ENCODE measurements around the gene LRRC75A.
"Not testable (repeated sequence)": the region's sequence is repeated elsewhere in the genome, so short reads cannot be mapped to it uniquely, and the experiment has no call there.

The LRRC75A gene, protein sequence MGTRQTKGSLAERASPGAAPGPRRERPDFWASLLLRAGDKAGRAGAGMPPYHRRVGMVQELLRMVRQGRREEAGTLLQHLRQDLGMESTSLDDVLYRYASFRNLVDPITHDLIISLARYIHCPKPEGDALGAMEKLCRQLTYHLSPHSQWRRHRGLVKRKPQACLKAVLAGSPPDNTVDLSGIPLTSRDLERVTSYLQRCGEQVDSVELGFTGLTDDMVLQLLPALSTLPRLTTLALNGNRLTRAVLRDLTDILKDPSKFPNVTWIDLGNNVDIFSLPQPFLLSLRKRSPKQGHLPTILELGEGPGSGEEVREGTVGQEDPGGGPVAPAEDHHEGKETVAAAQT

DNA sequence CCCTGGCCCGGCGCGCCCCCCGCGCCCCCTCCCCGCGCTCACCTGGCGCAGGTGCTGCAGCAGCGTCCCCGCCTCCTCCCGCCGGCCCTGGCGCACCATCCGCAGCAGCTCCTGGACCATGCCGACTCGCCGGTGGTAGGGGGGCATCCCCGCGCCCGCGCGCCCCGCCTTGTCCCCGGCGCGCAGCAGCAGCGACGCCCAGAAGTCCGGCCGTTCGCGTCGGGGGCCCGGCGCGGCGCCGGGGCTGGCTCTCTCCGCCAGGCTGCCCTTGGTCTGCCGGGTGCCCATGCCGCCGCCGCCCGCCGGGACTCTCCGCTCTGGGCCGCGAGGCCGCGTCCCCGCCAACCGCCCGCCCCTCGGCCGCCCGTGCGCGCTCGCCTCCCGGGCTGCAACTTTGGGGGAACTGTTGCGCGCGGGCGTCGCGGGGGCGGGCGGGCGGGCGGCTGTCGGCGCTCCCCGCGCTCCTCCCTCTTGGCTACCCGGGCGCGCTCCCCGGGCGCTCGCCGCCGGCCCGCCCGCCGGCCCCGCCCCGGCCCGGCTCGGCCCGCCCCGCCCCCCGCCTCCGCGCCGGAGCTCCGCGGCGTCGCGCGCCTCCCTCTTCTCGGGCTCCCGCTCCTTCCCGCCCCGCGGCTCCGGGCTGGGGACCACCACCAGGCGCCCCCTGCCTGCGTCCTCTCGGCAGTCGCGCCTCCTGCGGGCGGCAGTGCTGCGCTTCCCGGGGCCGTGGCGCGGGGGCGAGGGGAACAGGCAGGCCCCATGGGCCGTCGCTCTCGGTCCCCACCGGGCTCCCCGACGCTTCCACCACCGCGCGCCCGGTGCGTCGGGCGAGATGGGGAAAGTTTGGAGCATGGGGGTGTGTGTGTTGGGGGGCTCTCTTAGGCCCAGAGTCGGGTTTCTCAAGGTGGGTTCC, at the start of gene LRRC75A:
TSS of gene LRRC75A (minus strand) at position 491 of the 910 bp plus-strand sequence. CDS start at position 288, 203 bp downstream.
- no peak for DNase-seq (ENCODE audit: low read depth)

DNA sequence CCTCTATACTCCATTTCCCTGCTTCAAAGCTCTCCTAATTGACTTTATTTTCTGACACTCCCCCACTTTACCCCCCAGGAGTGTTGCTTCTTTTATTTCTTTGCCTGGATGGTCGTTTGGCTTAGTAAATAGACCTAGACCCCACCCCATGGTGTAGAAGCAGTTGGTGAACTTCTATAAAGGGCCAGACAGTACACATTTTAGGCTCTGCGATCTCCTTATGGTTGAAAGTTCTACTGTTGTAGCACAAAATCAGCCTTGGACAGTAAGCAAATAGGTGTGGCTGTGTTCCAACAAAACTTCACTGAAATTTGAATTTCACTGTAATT, 45.1 kb upstream of the LRRC75A start:
- DNase-seq (ENCODE audit: low read depth): no peak

DNA sequence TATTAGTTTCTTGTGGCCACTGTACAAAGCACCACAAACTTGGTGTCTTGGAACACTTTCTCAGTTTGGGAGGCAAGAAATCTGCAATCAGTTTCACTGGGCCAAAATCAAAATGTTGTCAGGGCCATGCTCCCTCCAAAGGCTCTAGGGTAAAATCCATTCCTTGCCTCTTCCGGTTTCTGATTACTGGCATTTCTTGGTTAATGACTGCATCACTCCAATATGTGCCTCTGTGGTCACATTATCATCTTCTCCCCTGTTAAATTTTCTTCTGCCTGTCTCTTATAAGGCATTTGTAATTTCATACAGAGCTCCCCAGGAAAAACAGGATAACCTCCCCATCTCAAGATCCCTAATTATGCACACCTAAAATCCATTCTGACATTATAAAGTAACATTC, 42.2 kb upstream of the LRRC75A start:
- no peak for DNase-seq (ENCODE audit: low read depth)

DNA sequence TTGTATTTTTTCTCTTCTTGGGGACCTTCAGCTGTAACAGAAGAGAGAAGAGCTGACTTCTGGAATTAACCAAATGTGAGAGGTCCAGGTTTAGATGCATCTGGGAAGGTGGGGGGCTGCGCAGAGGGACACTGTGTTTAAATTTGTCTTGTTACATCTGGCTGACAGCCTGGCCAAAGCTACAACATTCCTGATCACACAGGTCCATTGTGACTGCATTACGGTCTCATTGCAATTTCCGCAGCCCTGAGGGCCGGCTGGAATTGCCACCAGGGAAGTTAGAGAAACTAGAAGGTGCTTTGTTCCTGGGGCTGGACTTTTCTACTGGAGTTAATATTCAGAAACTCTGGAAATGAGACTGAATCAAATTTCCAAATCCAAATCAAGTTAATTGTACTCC, 37.9 kb upstream of the LRRC75A start:
- no peak for DNase-seq (ENCODE audit: low read depth)

DNA sequence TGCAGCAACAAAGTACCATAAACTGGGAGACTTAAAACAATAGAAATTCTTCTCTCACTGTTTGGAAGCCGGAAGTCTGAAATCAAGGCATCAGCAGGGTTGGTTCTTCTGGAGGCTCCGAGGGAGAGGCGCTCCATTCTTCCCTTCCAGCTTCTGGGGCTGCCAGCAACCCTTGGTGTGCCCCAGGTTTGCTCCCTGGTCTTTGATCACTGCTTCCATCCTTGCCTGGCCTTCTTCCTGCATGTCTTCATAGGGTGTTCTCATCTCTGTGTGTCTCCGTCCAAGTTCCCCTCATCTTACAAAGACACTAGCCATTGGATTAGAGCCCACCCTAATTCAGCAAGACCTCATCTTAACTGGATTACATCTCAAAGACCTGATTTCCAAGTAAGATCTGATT, 35.3 kb upstream of the LRRC75A start:
- DNase-seq (ENCODE audit: low read depth): no peak

DNA sequence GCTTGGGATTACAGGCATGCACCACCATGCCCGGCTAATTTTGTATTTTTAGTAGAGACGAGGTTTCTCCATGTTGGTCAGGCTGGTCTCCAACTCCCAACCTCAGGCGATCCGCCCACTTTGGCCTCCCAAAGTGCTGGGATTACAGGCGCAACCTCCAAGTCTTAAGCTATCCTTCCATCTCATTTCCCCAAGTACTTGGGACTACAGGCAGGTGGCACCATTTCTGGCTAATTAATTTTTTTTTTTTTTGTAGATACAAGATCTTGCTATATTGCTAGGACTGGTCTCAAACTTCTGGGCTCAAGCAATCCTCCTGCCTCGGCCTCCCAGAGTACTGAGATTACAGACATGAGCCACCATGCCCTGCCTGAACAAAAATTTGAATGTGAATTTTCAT, 33.6 kb upstream of the LRRC75A start:
- DNase-seq (ENCODE audit: low read depth): not testable (repeated sequence)

DNA sequence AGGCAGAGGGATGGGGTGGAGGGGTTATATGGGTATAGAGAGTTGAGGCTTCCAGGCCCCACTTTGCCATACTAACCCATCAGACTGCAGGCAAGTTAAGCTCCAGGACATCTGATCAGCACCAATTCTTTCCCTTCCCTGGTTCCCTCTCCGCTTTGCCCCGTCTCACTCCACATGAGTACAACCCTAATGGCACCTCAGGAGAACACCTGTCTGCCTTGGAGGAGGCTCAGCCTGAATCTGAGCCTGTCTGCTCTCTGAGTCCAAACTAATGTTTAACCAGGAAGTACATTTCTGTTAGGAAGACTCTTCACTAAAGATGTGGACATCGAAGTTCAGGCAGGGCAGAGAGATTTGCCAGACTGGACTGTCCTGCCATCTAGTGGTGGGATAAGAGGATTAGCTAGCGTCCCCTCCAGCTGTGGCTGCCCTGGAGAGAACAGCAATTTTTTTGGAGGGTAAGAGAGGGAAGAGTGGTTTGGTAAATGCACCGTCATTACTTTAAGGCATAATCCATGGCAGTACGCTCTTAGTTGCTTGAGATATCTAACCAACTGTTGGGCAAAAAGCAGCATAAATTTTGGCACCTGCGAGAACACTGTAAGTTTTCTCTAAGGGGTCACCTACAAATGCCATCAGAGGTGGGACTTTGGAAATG, 29.2 kb upstream of the LRRC75A start:
- DNase-seq (ENCODE audit: low read depth): peak; percentile 79

DNA sequence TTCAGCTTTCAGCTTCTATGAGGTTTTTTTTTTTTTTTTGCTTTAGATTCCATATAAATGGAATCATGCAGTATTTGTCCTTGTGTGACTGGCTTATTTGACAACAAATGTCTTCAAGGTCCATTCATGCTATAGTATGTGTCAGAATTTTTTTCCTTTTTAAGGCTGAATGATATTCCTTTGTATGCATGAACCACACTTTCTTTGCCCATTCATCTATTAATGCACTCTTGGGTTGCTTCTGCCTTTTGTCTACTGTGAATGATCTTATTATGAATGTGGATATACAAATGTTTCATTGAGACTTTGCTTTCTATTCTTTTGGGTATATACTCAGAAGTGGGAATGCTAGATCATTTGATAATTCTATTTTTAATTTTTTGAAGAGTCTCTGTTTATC, 27.0 kb upstream of the LRRC75A start:
- no peak for DNase-seq (ENCODE audit: low read depth)

DNA sequence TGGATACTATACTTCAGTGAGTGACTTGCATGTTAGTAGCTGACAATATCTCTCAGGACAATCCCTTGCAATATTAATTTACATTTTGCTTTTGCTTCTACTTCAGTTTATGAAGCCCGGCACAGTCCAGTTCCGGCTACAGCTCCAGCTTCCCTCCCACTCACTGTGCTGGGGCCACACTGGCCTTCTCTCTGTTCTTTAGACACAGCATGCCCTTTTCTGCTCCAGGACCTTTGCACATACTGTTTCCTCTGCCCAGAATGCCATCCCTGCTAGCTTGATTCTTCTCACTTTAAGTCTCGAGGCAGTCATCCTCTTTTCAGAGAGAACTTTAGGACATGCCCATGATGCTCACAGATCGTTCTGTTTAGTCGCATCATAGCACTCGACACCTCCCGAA, 25.5 kb upstream of the LRRC75A start:
- no peak for DNase-seq (ENCODE audit: low read depth)

DNA sequence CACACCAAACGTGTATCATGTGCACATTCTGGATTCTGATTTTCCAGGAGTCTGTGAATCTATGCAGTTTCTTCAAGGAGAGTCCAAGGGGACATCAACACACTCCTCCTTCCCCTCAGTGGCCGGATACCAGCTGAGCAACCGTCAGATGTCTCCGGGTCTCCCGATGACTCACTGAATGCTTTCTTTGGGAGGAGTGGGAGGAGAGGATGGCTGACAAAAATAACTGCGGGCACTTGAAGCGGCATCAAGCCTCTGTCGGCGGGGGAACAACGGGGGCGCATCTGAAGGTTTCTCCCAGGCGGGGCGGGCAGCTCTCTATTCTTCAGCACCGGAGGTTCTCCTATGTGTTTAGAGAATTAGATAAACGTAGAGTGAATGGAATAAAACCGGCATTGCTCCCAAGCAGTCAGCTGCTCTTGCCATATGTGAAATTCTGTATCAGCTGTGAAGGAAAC, 24.6 kb upstream of the LRRC75A start:
- peak; percentile 61 for DNase-seq (ENCODE audit: low read depth)

DNA sequence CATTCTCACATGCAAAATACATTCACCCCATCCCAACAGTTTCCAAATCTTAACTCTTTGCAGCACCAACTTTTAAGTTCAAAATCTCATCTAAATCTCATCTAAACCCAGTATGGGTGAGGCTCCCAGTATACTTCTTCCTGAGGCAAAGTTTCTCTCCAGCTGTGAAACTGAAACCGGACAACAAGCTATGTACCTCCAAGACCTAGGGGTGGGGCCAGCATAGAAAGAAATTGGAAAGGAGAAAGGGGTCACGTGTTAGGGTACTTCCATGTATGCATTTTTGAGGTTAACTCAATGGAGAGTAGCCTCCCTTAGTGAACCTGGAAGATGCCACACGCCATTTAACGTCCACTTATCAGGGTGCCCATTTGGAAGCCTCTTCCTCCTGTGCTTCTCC, 23.9 kb upstream of the LRRC75A start:
- DNase-seq (ENCODE audit: low read depth): no peak

DNA sequence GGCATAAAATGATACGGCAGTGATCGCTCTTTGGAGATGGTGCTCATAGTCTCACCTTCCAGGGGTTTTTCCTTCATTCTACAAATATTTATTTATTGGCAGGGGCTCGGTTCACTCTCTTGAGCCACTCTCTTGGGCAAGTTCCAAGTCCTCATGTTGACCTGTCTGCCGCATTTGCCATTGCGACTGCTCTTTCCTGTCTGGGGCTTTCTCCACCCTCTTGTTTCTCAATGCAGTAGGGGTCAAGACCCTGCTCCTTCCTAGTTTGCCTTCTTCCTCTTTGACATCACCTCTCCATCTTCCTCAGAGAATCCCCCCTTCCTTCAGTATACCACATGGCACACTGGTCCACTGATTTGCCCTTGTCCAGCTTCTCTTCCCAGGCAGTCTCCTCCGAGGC, 21.9 kb upstream of the LRRC75A start:
- no peak for DNase-seq (ENCODE audit: low read depth)

DNA sequence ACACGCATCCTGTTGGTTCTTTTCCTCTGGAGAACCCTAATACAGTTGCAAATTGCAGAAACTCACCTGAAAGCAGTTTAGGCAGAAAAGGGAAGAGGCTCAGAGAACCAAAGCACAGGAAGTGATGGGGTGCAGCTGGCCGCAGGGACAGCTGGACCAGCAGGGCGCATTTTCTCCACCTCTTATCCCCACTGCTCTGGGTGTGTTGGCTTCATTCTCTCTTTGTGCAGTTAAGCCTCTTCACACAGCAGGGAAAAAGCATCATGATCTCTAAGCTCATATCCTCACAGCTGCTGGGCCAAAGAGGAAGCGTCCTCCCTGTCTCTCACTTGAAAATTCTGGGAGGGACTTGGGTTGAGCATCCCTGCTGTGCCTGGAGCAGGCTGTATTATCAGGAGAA, 20.0 kb upstream of the LRRC75A start:
- DNase-seq (ENCODE audit: low read depth): no peak

DNA sequence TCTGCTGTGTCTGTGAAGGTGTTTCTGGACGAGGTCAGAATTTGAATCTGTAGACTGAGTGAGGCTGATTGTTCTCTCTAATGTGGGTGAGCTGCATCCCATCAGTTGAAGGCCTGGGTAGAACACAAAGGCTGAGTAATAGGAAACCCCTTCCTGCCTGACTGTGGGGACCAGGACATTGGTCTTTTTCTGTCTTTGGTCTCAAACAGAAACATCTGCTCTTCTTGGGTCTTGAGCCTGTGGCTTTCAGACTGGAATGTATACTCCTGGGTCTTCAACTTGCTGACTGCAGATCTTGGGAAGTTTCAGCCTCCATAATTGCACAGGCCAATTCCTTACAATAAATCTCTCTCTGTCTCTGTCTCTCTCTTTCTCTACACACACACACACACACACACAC, 19.6 kb upstream of the LRRC75A start:
- no peak for DNase-seq (ENCODE audit: low read depth)

DNA sequence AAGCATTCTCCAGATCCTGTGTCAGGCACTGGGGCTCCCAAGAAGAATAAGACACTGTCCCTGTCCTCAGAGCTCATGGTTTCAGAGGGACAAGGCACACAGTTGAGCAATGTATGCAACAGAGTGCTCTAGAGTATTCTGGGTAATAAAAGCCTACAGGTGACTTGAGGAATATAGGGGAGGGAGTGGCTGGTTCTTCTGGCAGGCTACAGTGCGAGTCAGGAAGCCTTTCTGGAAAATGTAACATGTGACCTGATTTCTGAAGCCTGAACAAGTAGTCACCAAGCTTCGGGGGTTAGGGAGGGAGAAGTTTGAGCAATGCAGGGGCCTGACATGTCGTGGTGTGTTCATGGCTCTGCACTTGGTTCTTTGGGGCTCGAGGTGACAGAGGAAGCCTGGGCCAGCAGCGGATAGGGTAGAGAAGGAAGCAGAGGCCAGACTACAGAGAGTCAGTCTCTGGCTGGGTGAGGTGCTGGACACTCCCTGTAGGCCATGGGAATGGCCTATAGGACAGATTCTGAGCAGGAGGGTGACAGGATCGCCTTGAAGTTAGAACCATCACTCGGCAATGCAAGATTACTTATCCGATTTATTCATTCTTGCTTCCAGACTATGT, 16.0 kb upstream of the LRRC75A start:
- DNase-seq (ENCODE audit: low read depth): peak; percentile 41

DNA sequence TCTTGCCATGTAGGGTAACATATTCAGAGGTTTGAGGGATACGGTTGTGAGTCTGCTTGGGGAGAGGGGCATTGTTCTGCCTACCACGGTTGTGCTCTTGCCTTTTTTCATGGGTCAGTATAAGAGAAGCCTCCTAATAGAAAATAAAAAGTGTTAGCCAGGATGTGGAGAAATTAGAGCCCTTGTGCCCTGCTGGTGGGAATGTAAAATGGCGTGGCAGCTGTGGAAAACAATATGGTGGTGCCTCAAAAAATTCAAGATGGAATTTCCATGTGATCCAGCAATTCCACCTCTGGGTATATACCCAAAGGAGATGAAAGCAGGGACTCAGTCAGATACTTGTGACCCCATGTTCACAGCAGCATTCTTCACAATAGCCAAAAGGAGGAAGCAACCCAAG, 14.2 kb upstream of the LRRC75A start:
- no peak for DNase-seq (ENCODE audit: low read depth)

DNA sequence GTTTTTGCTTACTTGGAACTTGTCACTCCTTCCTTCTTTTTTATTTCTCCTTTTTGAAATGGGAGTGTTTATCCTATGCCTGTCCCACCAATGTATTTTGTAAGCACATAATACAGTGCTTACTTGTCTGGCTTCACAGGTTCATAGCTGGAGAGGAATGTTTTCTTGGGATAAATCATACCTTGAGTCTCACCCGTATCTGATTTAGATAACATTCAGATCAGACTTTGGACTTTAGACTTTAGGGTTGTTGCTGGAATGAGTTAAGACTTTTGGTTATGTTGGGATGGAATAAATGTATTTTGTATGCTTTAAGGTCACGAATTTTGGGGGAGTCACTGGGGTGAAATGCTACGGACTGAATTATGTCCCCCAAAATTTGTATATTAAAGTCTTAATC, 13.0 kb upstream of the LRRC75A start:
- DNase-seq (ENCODE audit: low read depth): no peak

DNA sequence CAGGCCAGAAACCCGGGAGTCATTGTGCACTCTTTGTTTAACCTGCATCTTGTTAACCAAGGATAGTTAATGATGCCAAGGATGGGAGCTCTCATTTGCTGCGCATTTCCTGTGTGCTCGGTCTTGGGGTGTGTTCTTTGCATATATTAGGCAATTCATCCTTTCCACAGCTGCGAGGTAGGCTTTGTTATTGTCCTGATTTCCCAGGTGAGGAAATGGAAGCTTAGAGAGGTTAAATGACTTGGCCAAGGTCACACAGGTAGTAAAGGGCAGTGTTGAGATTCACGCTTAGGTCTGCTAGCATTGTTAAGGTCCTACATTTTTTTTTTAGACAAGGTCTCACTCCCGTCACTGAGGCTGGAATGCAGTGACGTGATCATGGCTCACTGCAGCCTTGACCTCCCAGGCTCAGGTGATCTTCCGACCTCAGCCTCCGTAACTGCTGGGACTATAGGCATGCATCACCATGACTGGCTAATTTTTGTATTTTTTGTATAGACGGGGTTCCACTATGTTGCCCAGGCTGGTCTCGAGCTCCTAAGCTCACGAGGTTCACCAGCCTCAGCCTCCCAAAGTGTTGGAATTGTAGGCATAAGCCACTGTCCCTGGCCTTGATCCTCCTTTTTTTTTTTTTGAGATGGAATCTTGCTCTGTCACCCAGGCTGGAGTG, 5.0 kb upstream of the LRRC75A start:
- DNase-seq (ENCODE audit: low read depth): no peak

DNA sequence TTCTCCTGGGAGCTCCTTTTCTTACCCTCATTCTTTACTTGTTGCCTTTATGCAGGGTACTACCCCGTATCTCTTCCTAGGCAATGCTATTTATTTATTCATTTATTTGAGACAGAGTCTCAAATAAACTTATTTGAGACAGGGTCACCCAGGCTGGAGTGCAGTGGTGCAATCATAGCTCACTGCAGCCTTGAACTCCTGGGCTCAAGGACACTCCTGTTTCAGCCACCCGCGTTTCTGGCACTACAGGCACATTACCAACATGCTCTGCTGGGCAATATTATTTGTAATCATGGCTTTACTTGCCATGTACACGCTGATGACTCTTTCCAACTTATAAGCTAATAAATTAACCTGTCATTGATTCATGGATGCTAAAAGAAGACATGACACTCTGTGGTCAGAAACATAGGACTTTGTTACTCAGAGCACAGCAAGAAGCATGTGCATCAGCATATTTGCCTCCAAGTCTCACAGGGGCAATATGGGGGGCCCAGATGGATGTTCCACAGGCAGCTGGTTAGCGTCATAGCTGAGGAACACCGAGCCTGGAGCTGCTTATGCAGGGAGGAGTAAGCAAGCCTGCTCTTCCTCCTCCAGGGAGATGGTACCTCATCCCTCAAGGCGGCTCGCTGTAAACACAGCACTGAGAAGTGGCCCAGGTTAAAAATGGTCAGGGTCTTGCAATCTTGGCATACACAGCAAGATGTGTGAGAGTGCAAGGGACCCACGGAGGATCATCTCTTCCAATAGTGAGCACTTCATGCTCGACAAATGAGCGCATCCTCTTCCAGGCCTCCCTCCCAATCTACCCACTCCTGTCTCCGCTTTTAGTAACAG, 4.2 kb upstream of the LRRC75A start:
- DNase-seq (ENCODE audit: low read depth): no peak

DNA sequence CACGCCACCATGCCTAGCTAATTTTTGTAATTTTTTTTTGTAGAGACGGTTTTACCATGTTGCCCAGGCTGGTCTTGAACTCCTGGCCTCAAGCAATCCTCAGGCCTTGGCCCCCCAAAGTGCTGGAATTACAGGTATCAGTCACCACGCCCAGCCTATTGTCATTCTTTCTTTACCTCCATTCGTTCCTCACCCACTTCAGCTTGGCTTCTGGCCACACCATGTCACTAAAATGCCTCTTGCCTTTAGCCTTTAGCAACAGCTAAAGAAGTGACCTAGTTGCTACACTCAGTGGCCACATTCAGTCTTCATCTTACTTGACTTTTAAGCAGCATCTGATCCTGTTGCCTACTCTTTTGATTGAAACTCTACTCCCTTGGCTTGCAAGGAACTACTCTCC, 3.6 kb upstream of the LRRC75A start:
- no peak for DNase-seq (ENCODE audit: low read depth)

DNA sequence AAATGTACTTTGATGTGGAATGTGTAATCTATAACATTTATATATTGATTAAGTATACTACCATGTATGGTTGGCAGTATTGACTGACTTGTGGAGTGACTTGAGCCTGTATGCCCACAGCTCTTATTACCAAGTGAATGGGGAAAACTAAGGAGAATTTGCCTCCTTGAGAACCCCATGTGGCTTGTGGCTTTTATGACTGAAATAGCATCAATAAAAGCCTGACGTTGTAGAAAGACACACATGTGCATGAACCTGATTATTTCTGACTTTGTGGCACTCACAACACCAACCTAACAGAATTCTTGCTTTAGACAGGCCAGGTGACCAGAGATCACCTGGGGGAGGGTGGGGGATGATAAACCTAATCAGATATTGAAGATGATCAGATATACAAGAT, 2.1 kb upstream of the LRRC75A start:
- no peak for DNase-seq (ENCODE audit: low read depth)

All from stromal cell of bone marrow (primary cell).